A549 (cell line): ENCODE results near the gene ENTREP3. TPM values are rescaled to one million over a fixed set of nuclear protein-coding genes. Genes with fewer than 3 reads are reported as not detected.

ENCODE experiments used
- ATAC-seq, 2 experiments: fragments of 200-7000 bp in 1 of 2; fragments of >200 bp in 1 of 2; cut with Nextera tagmentation in 1 of 2; cut with Tn5 transposase in 1 of 2; 3 replicates each; pipeline versions ENCODE4 v1.8.0 to v1.9.1; 2018 to 2020; ENCODE audit warnings: mild to moderate bottlenecking in 1 of 2, moderate library complexity in 1 of 2
- CTCF ChIA-PET: fragments of 300-600 bp; sonication (Branson Sonifier 250); formaldehyde crosslinking; extraction: SDS; loops from one replicate; lab custom pipeline; 2021; ENCODE audit warnings: antibody characterized with exemption, inconsistent platforms; lab: Yijun Ruan, JAX
- POLR2A ChIA-PET: fragments of 350-600 bp; formaldehyde crosslinking; extraction: SDS; loops from one replicate; lab custom pipeline; 2021; ENCODE audit warnings: antibody characterized with exemption, inconsistent platforms; lab: Yijun Ruan, JAX
- DNase-seq, 2 experiments: peaks; one replicate each; pipeline versions ENCODE4 v3.0.0 to v3.0.0-alpha.2; 2011 to 2016; ENCODE audit warnings: low read depth in 1 of 2, low spot score in 1 of 2
- FAIRE-seq: peaks from 2 replicates; lab custom pipeline; 2011; peaks lifted over from hg19 to GRCh38; lab: Jason Lieb, UNC
- H3K27ac ChIP-seq, 2 experiments: fragments of >200 bp; sonication (Bioruptor Twin); formaldehyde crosslinking; 3 replicates each; pipeline ENCODE4 v1.5.1; 2016 to 2017
- H3K4me1 ChIP-seq: fragments of >200 bp; sonication (Bioruptor Twin); formaldehyde crosslinking; 3 replicates; pipeline ENCODE4 v1.6.1; 2016
- H3K4me2 ChIP-seq: fragments of >200 bp; sonication (Bioruptor Twin); formaldehyde crosslinking; 3 replicates; pipeline ENCODE4 v1.6.1; 2016
- H3K4me3 ChIP-seq: fragments of >200 bp; sonication (Bioruptor Twin); formaldehyde crosslinking; 3 replicates; pipeline ENCODE4 v1.5.1; 2016
- H3K9me3 ChIP-seq: fragments of >200 bp; sonication (Bioruptor Twin); formaldehyde crosslinking; 3 replicates; pipeline ENCODE4 v1.6.1; 2016
- CBX2 ChIP-seq: fragments of 200-600 bp; sonication (generic); IDR thresholded peaks from 2 replicates; pipeline ENCODE4 v1.6.1; 2016; ENCODE audit warnings: low read depth, mild to moderate bottlenecking, borderline replicate concordance
- CBX8 ChIP-seq: fragments of 200-600 bp; sonication (generic); IDR thresholded peaks from 2 replicates; pipeline ENCODE4 v1.6.1; 2016
- CHD2 ChIP-seq: fragments of 150-350 bp; IDR thresholded peaks from 2 replicates; pipeline ENCODE4 v1.6.1; 2014; ENCODE audit warnings: low read length; ENCODE audit not compliant: partially characterized antibody
- EHF ChIP-seq: fragments of 250-450 bp; sonication (Bioruptor Pico); IDR thresholded peaks from 2 replicates; pipeline ENCODE4 v1.5.0; 2020; ENCODE audit warnings: mild to moderate bottlenecking
- EHMT2 ChIP-seq: fragments of 200-600 bp; sonication (generic); IDR thresholded peaks from 2 replicates; pipeline ENCODE4 v1.6.1; 2016; ENCODE audit warnings: antibody characterized with exemption, low read depth, mild to moderate bottlenecking, moderate library complexity
- FOSL2 ChIP-seq, 2 experiments: fragments of 450-650 bp in 1 of 2; fragments of >200 bp in 1 of 2; sonication (Bioruptor Twin) in 1 of 2; formaldehyde crosslinking; IDR thresholded peaks; 2 replicates each; pipeline versions ENCODE4 v1.5.0 to v1.6.1; 2016 to 2020; ENCODE audit warnings: mild to moderate bottlenecking in 1 of 2, moderate library complexity in 1 of 2
- FOXS1 ChIP-seq: fragments of 250-450 bp; sonication (Bioruptor Pico); IDR thresholded peaks from 2 replicates; pipeline ENCODE4 v1.5.0; 2020; ENCODE audit warnings: mild to moderate bottlenecking, moderate library complexity
- HMGXB4 ChIP-seq: fragments of 250-450 bp; sonication (Bioruptor Pico); IDR thresholded peaks from 2 replicates; pipeline ENCODE4 v1.5.0; 2021; ENCODE audit warnings: mild to moderate bottlenecking, moderate library complexity, borderline replicate concordance
- HOXA7 ChIP-seq: fragments of 250-450 bp; sonication (Bioruptor Pico); IDR thresholded peaks from 2 replicates; pipeline ENCODE4 v1.5.0; 2020; ENCODE audit warnings: mild to moderate bottlenecking, moderate library complexity
- JUN ChIP-seq, 2 experiments: fragments of >200 bp; sonication (Bioruptor Twin); formaldehyde crosslinking; IDR thresholded peaks; 2 replicates in 1 of 2; 3 replicates in 1 of 2; pipeline ENCODE4 v1.6.1; 2016 to 2017
- JUNB ChIP-seq: fragments of >200 bp; sonication (Bioruptor Twin); formaldehyde crosslinking; IDR thresholded peaks from 2 replicates; pipeline ENCODE4 v1.6.1; 2016
- MAX ChIP-seq: IDR thresholded peaks from 2 replicates; pipeline ENCODE4 v1.6.1; 2012
- MYC ChIP-seq: IDR thresholded peaks from 2 replicates; pipeline ENCODE4 v1.6.1; 2012; ENCODE audit warnings: mild to moderate bottlenecking, inconsistent platforms, low read length, improper control_type of control experiment, borderline replicate concordance
- NPAS2 ChIP-seq: fragments of 250-450 bp; sonication (Bioruptor Pico); IDR thresholded peaks from 2 replicates; pipeline ENCODE4 v1.8.0; 2022; ENCODE audit warnings: mild to moderate bottlenecking, moderate library complexity, borderline replicate concordance
- POLR2AphosphoS2 ChIP-seq: conservative IDR thresholded peaks from 2 replicates; pipeline ENCODE4 v1.6.1; 2012; ENCODE audit warnings: low read length, improper control_type of control experiment, inconsistent platforms
- REST ChIP-seq: fragments of 200-600 bp; sonication (generic); IDR thresholded peaks from 2 replicates; pipeline ENCODE4 v1.6.1; 2016; ENCODE audit warnings: antibody characterized with exemption, mild to moderate bottlenecking, moderate library complexity
- TP53 ChIP-seq: fragments of 250-450 bp; sonication (Bioruptor Pico); IDR thresholded peaks from 2 replicates; pipeline ENCODE4 v1.5.0; 2021; ENCODE audit warnings: mild to moderate bottlenecking, moderate library complexity
- USF2 ChIP-seq: fragments of 450-650 bp; IDR thresholded peaks from 2 replicates; pipeline ENCODE4 v1.6.1; 2014; ENCODE audit warnings: antibody characterized with exemption
- ZSCAN20 ChIP-seq: fragments of 250-450 bp; sonication (Bioruptor Pico); IDR thresholded peaks from 2 replicates; pipeline ENCODE4 v1.8.0; 2022; ENCODE audit warnings: mild to moderate bottlenecking, moderate library complexity
- WGBS: methylation state at CpG from one replicate; pipeline ENCODE4 v1.1.6; 2017; ENCODE audit errors: missing lambda C conversion rate; 5-methylcytosine and 5-hydroxymethylcytosine counted together
- polyA plus RNA-seq, 4 experiments: library from polyadenylated mRNA; depleted of rRNA in 3 of 4; stranded (reverse); fragments of >200 nt; fragmentation: RNase III in 1 of 4; extraction: RNeasy Plus Mini Kit Qiagen cat#74134 plus additional on column Dnase treatment in 1 of 4; gene quantifications; 2 replicates in 3 of 4; 3 replicates in 1 of 4; pipeline ENCODE4 v1.2.3, GENCODE V29; 2011 to 2017

ENTREP3 gene
- polyA plus RNA-seq, 2 of the 4 experiments (the other 2 are of a cell fraction): 8.4 to 29.5 TPM

- DNase-seq: no peak
- H3K9me3 ChIP-seq: no peaks in the 10 kb centered on the region
- 61% methylated on average over 7 of the region's 7 CpGs for WGBS
- ATAC-seq: no peak
- no peak overlapping the region for H3K4me3 ChIP-seq
- POLR2A ChIA-PET: no interaction called here
- no peak for FAIRE-seq
- no peak overlapping the region for H3K4me2 ChIP-seq
- no peaks in the 10 kb centered on the region for H3K4me1 ChIP-seq
- no peak for TF ChIP-seq ZSCAN20 (CRISPR knock-in tag)
- no peak for TF ChIP-seq JUN (IDR thresholded peaks at IDR 0.05)
- no peak for TF ChIP-seq HMGXB4
- no peak for TF ChIP-seq FOXS1 (CRISPR knock-in tag)
- TF ChIP-seq USF2: no peak
- TF ChIP-seq CBX8: no peak
- TF ChIP-seq EHMT2: no peak
- TF ChIP-seq CHD2: no peak
- TF ChIP-seq HOXA7 (CRISPR knock-in tag): no peak
- no peak for TF ChIP-seq MYC
- no peak for TF ChIP-seq POLR2AphosphoS2
- TF ChIP-seq NPAS2 (CRISPR knock-in tag): no peak
- CTCF ChIA-PET: no interaction called here
- H3K27ac ChIP-seq: no peak overlapping the region
Measured at GRCh38 chr1:155295942-155296267, 40.6 kb upstream of the ENTREP3 start.

GRCh38 chr1:155295183-155295941 lies 40.1 kb upstream of the ENTREP3 start:
- no peak overlapping the region for H3K4me3 ChIP-seq
- ATAC-seq: peak; percentile 5 to 22; a peak in 2 of 6 replicates

More at GRCh38 chr1:155295183-155295941, 40.1 kb upstream of the ENTREP3 start:
- ChIA-PET CTCF (interaction anchor here (1.0 kb wide), 1 partner anchor 17 kb away, joined by 3 read pairs; no protein-coding TSS in a partner anchor), POLR2A (no interaction called here)
- H3K4me2 ChIP-seq: no peak overlapping the region
- FAIRE-seq: no peak
- WGBS: 71% methylated on average over 33 of the region's 47 CpGs
- H3K27ac ChIP-seq: no peak overlapping the region
- no peaks in the 10 kb centered on the region for H3K4me1 ChIP-seq
- DNase-seq: no peak
- no peaks in the 10 kb centered on the region for H3K9me3 ChIP-seq
- TF ChIP-seq REST: no peak
- TF ChIP-seq EHF (CRISPR knock-in tag): no peak
- TF ChIP-seq MAX: no peak
- no peak for TF ChIP-seq CBX8
- no peak for TF ChIP-seq FOSL2 (IDR thresholded peaks at IDR 0.05)
- TF ChIP-seq FOSL2 (CRISPR knock-in tag; IDR thresholded peaks at IDR 0.05): no peak
- no peak for TF ChIP-seq CBX2
- no peak for TF ChIP-seq TP53 (CRISPR knock-in tag)
- TF ChIP-seq HOXA7 (CRISPR knock-in tag): no peak
- TF ChIP-seq JUNB: no peak
